Endothelial cell of umbilical vein (primary cell): Measurements from ENCODE around the gene FOCAD. TPM values are rescaled to one million over a fixed set of nuclear protein-coding genes. Genes with fewer than 3 reads are reported as not detected.

Experiments used
- BruUV-seq: library from RNA; stranded (reverse); fragments of 400-500 nt; replicated peaks from 2 replicates; lab custom pipeline; 2021; lab: Mats Ljungman, UMichigan
- CTCF ChIA-PET: fragments of 300-600, 350-600 bp; sonication (Branson Sonifier 250); formaldehyde crosslinking; loops from one replicate; lab custom pipeline; 2021; ENCODE audit warnings: antibody characterized with exemption, inconsistent platforms; lab: Charles Lee
- POLR2A ChIA-PET: fragments of 300-600, 350-600 bp; sonication (Branson Sonifier 250); formaldehyde crosslinking; loops from one replicate; lab custom pipeline; 2021; ENCODE audit warnings: antibody characterized with exemption, inconsistent platforms; lab: Charles Lee
- DNase-seq: peaks from one replicate; pipeline ENCODE4 v3.0.0-alpha.2; 2011; ENCODE audit warnings: low read depth, low spot score
- FAIRE-seq: peaks from 2 replicates; lab custom pipeline; 2011; peaks lifted over from hg19 to GRCh38; lab: Jason Lieb, UNC
- H2AFZ ChIP-seq: 2 replicates; pipeline ENCODE4 v1.6.0; 2012; ENCODE audit warnings: low read depth, low read length, control low read depth, inconsistent platforms
- H3K27ac ChIP-seq: 2 replicates; pipeline ENCODE4 v1.5.1; 2011; ENCODE audit warnings: low read depth, mild to moderate bottlenecking, control low read depth, low read length, moderate library complexity; ENCODE audit not compliant: insufficient read depth
- H3K27me3 ChIP-seq, 2 experiments: 2 replicates each; pipeline versions ENCODE4 v1.6.0 to v1.6.1; 2011; ENCODE audit warnings: low read length in 2 of 2, mixed read lengths in 1 of 2; ENCODE audit not compliant: control insufficient read depth in 2 of 2, insufficient read depth in 2 of 2
- H3K36me3 ChIP-seq, 2 experiments: 2 replicates in 1 of 2; 3 replicates in 1 of 2; pipeline ENCODE4 v1.5.1; 2011; ENCODE audit warnings: low read length in 2 of 2, mild to moderate bottlenecking in 1 of 2, moderate library complexity in 1 of 2; ENCODE audit not compliant: control insufficient read depth in 2 of 2, insufficient read depth in 2 of 2; ENCODE audit errors: extremely low read depth in 1 of 2
- H3K4me1 ChIP-seq: 3 replicates; pipeline ENCODE4 v1.5.1; 2011; ENCODE audit warnings: mild to moderate bottlenecking, low read length; ENCODE audit not compliant: control insufficient read depth, insufficient read depth; ENCODE audit errors: extremely low read depth
- H3K4me2 ChIP-seq: 2 replicates; pipeline ENCODE4 v1.6.1; 2011; ENCODE audit warnings: low read length, control low read depth, mixed read lengths; ENCODE audit not compliant: insufficient read depth
- H3K4me3 ChIP-seq, 3 experiments: fragments of 200-600 bp in 1 of 3; sonication (generic), shearing (Covaris generic) in 1 of 3; replicated peaks in 1 of 3; 2 replicates each; pipeline ENCODE4 v1.5.1; 2011 to 2016; ENCODE audit warnings: control low read depth in 3 of 3, low read length in 3 of 3, mild to moderate bottlenecking in 2 of 3, inconsistent platforms in 1 of 3, low read depth in 1 of 3, moderate library complexity in 1 of 3; ENCODE audit not compliant: insufficient read depth in 1 of 3
- H3K79me2 ChIP-seq: 2 replicates; pipeline ENCODE4 v1.6.0; 2012; ENCODE audit warnings: low read length, inconsistent platforms; ENCODE audit not compliant: control insufficient read depth, insufficient read depth
- H3K9ac ChIP-seq: replicated peaks from 2 replicates; pipeline ENCODE3; 2011; ENCODE audit warnings: low read length, control low read depth; ENCODE audit not compliant: insufficient read depth; ENCODE audit errors: extremely low read depth
- H3K9me1 ChIP-seq: replicated peaks from 3 replicates; pipeline ENCODE4 v1.6.0; 2011; ENCODE audit warnings: mild to moderate bottlenecking, low read length; ENCODE audit not compliant: control insufficient read depth, insufficient read depth; ENCODE audit errors: extremely low read depth
- H3K9me3 ChIP-seq: replicated peaks from 2 replicates; pipeline ENCODE4 v1.5.1; 2012; ENCODE audit warnings: low read length, inconsistent platforms; ENCODE audit not compliant: control insufficient read depth, insufficient read depth
- H4K20me1 ChIP-seq: replicated peaks from 2 replicates; pipeline ENCODE3; 2011; ENCODE audit warnings: mild to moderate bottlenecking, low read length; ENCODE audit not compliant: control insufficient read depth, insufficient read depth; ENCODE audit errors: extremely low read depth
- CTCF ChIP-seq, 2 donors: IDR thresholded peaks; 1 replicate in 1 of 2; 2 replicates in 1 of 2; pipeline ENCODE4 v1.5.1; 2011; ENCODE audit warnings: low read length in 2 of 2, mild to moderate bottlenecking in 2 of 2, moderate library complexity in 2 of 2, control low read depth in 1 of 2, inconsistent platforms in 1 of 2, low read depth in 1 of 2; ENCODE audit not compliant: insufficient read depth in 1 of 2; ENCODE audit errors: extremely low read depth in 1 of 2
- EZH2 ChIP-seq: IDR thresholded peaks from 2 replicates; pipeline ENCODE4 v1.6.1; 2012; ENCODE audit warnings: borderline replicate concordance, low read depth, mild to moderate bottlenecking, moderate library complexity, low read length, inconsistent platforms; ENCODE audit not compliant: severe bottlenecking
- FOS ChIP-seq: IDR thresholded peaks from 2 replicates; pipeline ENCODE4 v1.6.1; 2011; ENCODE audit warnings: mild to moderate bottlenecking, low read length, moderate library complexity, borderline replicate concordance; ENCODE audit not compliant: insufficient read depth
- GATA2 ChIP-seq: IDR thresholded peaks from 2 replicates; pipeline ENCODE4 v1.7.0; 2011; ENCODE audit warnings: low read depth, mild to moderate bottlenecking, moderate library complexity, mixed read lengths, low read length; ENCODE audit not compliant: insufficient read length, insufficient read depth
- JUN ChIP-seq: IDR thresholded peaks from 2 replicates; pipeline ENCODE4 v1.6.1; 2011; ENCODE audit warnings: borderline replicate concordance, low read depth; ENCODE audit not compliant: insufficient read length, insufficient read depth
- MYC ChIP-seq: IDR thresholded peaks from one replicate; pipeline ENCODE4 v1.6.1; 2011; ENCODE audit warnings: mild to moderate bottlenecking, low read depth, low read length
- POLR2A ChIP-seq: IDR thresholded peaks from 2 replicates; pipeline ENCODE4 v1.6.1; 2012; ENCODE audit warnings: low read depth, mild to moderate bottlenecking, control low read depth, low read length
- POLR2AphosphoS5 ChIP-seq: IDR thresholded peaks from 2 replicates; pipeline ENCODE4 v1.6.1; 2012; ENCODE audit warnings: low read depth, mild to moderate bottlenecking, control low read depth, low read length, moderate library complexity; ENCODE audit not compliant: insufficient read depth
- dilution Hi-C: fragments of 300-500 bp; cut with MboI; formaldehyde crosslinking; loops from one replicate; pipeline ENCODE4 v1.15.0; 2019; ENCODE audit warnings: low sequenced_read_pairs; ENCODE audit not compliant: extremely low pct_ligation_motif_present
- intact Hi-C: fragments of 100-400 bp; cut with micrococcal nuclease; formaldehyde crosslinking; loops from one replicate; pipeline ENCODE4 v1.10.0; 2022
- polyA plus RNA-seq, 4 experiments: library from polyadenylated mRNA; depleted of rRNA in 3 of 4; stranded (reverse) in 3 of 4; unstranded in 1 of 4; fragments of >200 nt; gene quantifications; 2 replicates each; pipeline versions ENCODE4 v1.2.1 to v1.2.3, GENCODE V29; 2011 to 2012; ENCODE audit warnings: missing spikeins in 1 of 4
- total RNA-seq: library from RNA; stranded (reverse); gene quantifications from 2 replicates; pipeline ENCODE4 v1.2.3, GENCODE V29; 2021
- TF ChIP-seq, protein P1 (sequence below): IDR thresholded peaks from 2 replicates; pipeline ENCODE4 v1.6.1; 2011; ENCODE audit not compliant: insufficient read depth, insufficient read length

The FOCAD gene
- total and polyA plus RNA-seq, 2 donors (not counting 3 experiments of a cell fraction or from before 2014, with no cell fraction given): 26.7 to 66.9 TPM

DNA sequence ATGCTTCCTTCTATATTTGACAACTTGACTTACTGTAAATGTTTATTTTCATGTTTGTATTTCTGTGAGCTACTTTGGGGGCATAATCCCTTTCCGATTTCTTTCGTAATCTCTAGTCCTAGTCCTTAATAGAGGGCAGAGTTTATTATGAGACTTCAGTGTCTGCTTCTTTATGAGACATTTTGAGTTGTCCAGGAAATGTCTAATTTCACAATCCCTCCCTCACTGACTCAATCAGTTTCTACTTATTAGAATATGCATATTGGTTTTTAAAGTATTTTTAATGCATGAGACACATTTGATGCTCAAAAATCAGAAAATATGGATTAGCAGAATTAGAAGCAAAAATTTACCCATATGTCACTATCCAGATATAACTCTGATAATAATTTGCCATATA lies 160.9 kb downstream of the FOCAD start:
- H3K9me3 ChIP-seq: no peaks in the 10 kb centered on the region
- no peaks in the 10 kb centered on the region for H3K9me1 ChIP-seq
- H3K4me3 ChIP-seq: no peak overlapping the region
- no peaks in the 10 kb centered on the region for H3K36me3 ChIP-seq
- TF ChIP-seq, protein P1, sequence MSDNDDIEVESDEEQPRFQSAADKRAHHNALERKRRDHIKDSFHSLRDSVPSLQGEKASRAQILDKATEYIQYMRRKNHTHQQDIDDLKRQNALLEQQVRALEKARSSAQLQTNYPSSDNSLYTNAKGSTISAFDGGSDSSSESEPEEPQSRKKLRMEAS: no peak
- TF ChIP-seq MYC (no peak), GATA2 (no peak), FOS (no peak), JUN (no peak), POLR2AphosphoS5 (no peak), CTCF (IDR thresholded peaks at IDR 0.05; ENCODE audit: extremely low read depth in 1 of 2, insufficient read depth in 1 of 2, low read depth in 1 of 2, low read length in 2 of 2) (no peak), EZH2 (no peak), POLR2A (no peak)
- H4K20me1 ChIP-seq: no peaks in the 10 kb centered on the region
- no peaks in the 10 kb centered on the region for H3K27me3 ChIP-seq
- no peak overlapping the region for H3K27ac ChIP-seq
- no peaks in the 10 kb centered on the region for H3K79me2 ChIP-seq
- BruUV-seq: no TSS peak
- DNase-seq (no peak), FAIRE-seq (no peak)
- no peak overlapping the region for H3K4me2 ChIP-seq
- H2AFZ ChIP-seq: no peak overlapping the region
- POLR2A ChIA-PET: no interaction called here
- CTCF ChIA-PET: interaction anchor here (0.8 kb wide), 1 partner anchor 19 kb away, joined by 3 read pairs; no protein-coding TSS in a partner anchor
- no peaks in the 10 kb centered on the region for H3K4me1 ChIP-seq
- dilution Hi-C loops (no loop called here), intact Hi-C loops (no loop called here)
- H3K9ac ChIP-seq: no peak overlapping the region
